SK-N-SH (cell line): ENCODE measurements around the gene SAMD7.

Source experiments
- CTCF ChIP-seq: fragments of 200-600 bp; sonication (generic); IDR thresholded peaks from 2 replicates; pipeline ENCODE4 v1.6.1; 2017; ENCODE audit warnings: antibody characterized with exemption, mild to moderate bottlenecking, moderate library complexity
- POLR2AphosphoS5 ChIP-seq: IDR thresholded peaks from 2 replicates; pipeline ENCODE4 v1.6.1; 2012; ENCODE audit warnings: low read depth, low read length

GRCh38 chr3:169939751-169940150 is 28.4 kb downstream of the SAMD7 start:
- TF ChIP-seq POLR2AphosphoS5 = no peak
- no peak for TF ChIP-seq CTCF
